ENCODE results near the gene MTMR12.

The MTMR12 gene

DNA sequence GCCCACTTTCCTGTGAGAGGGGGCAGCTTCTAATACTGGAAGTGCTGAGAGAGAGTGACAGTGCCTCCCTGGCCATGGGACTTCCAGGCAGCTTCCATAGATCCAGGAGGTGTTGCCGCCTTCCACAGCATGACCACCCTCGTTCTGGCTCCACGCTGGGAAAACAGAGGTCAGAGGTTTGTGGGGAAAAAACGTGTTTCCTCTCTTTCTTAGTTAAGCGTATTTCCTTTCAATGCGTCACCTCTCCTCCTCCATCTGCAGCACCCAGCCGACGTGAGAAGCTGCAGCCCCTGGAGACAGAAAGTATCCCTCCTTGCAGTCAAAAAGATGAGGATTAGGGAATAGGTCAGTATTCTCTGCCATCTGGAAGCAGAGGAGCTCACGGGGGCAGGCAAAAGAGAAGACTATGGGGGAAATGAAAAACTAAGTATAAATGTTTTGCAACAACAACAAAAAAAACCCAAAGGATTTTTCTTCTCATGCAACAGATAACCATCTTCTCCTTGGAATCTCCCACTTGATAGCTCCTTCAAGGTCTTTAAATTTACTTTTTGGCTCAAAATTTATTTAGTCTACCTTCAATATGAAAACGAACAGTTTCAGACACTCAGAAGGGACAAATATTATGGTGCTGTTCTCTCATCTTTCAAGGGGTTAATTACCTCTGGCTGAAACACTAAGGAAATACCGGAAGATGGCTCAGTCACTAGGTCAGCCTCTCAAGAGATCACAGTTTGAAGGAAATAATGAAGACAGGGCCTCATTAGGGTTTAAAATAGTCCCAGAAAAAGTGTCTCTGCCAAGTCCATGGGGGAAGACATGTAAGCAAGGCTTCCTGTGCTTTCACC, 38.0 kb downstream of the MTMR12 start:
- DNase-seq: no peak

DNA sequence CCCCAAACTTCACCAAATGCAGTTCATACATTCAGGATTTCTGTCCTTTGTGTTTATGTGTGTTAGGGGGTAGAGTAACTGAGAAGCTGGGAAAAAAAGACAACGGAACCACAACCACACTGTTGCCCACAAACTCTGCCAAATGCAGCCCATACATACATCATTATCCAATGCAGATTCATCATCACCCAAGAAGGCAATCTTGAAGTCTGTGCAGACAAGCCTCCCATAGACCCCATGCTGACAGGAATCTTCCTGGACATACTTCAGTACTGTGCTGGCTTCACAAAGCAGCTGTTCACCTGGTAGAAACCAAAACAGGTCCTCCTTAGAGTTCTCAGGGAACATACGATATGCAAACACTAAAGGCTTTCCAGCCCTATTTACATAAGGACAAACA, 38.9 kb downstream of the MTMR12 start:
- no peak for DNase-seq

DNA sequence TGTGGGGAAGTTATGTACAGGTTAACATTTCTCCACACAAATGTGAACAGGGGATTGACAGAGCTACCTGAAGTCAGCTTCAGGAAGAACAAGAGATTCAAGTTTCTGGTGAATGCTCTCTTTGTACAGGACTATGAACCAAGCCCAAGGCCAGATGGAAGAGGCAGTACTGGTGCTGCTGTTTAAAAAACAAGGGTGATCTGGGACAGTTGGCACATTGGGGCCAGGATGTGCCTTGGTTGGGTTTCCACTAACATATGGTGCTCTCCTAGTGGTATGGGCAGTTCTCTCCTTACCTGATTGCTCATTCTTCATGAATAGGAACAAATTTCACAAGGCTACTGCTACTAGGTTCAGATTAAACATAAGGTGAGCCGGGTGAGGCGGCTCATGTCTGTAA, 40.0 kb downstream of the MTMR12 start:
- DNase-seq: no peak

DNA sequence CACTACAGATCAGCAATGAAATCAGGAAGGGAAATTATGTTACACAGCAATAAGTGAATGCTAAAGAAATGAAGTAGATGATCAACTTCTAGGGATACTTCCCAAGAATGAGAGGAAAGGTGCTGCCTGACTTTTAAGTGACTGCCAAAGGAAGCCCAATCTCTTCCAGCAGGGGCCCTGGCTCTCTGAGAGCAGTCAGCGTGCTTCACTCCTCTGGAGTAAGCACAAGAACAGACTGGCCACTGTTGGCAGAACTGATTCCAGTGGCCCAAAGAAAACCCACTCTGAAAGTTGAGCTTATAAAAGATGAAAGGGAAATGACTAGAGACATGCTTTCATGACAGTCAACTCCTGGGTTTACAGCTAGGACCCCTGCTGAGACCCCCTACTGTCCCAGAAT, 41.8 kb downstream of the MTMR12 start:
- no peak for DNase-seq

DNA sequence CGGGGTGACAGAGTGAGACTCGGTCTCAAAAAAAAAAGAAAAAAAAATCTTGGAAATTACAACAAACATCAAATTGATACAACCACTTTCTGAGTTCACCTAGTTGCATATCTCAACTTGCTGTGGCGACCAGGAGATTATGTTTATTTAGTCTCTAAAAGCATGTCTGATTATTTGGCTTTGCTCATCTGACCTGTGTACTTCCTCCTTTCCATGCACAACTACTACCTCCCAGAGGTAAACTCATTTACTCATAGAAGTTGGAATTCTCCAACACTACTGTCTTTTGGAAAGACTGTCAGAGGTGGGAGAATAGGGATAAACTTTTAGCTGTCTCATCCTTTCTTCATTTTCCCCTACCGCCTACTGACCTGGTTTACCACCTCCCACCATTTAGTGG, 42.6 kb downstream of the MTMR12 start:
- DNase-seq: no peak

DNA sequence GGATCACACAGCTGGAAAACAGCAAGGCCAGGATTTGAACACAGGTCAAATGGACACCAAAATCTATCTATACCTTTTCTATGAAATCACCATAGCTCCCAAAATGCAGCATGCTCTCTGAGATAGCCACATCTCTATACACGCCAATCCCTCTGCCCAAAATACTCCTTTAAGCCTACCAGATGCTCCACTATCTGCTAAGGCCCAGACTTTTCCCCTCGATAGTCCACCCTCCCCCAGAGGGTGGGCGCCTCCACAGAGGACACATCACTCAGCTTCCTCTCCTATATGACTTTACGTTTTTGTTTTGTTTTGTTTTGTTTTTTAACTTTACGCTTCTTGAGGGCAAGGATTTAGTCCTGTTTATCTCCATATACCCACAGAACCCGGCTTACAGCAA, 46.8 kb downstream of the MTMR12 start:
- no peak for DNase-seq

DNA sequence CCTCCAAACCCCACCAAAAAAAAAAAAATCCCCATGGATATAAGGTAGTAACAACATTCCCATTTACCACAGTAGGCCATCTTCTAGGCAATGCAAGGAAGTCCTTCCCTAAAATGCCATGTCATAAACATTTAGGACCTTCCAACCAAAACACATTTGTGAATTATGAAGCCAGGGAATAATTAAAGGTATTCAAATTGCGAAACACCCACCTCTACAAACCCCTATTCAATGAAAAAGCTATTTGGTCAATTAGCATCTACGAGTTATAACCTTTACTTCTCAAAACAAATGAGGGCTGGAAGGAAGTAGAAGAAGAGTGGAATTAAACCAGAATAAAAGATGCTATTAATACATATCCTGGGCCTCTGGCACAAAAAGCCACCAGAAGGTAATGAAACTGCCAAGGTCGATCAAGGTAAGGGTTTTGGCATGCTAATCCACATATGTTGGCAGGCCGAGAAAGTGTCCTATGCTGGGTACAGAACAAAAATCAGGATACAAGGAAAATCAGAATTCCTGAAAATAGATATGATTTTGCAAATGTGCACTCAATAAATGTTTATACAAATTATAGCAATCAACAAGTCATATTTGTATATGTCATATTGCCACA, 47.7 kb downstream of the MTMR12 start:
- DNase-seq: no peak

DNA sequence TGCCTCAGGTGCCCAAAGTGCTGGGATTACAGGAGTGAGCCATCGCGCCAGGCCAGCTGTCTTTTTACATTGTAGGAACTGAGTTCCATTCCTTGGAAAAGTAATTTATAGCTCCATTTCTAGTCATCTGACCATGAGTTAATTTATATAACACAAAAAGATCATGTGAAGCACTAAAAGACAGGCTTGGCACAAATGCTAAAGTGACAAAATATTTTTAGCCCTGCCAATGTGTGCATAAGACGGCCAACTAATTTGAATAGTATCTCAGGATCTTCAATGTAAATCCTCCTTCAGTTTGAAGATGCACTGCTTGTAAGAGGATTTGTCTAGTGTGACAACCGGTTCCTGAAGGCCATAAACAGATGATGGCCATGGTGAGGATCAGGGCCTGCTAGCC, 49.1 kb downstream of the MTMR12 start:
- no peak for DNase-seq

DNA sequence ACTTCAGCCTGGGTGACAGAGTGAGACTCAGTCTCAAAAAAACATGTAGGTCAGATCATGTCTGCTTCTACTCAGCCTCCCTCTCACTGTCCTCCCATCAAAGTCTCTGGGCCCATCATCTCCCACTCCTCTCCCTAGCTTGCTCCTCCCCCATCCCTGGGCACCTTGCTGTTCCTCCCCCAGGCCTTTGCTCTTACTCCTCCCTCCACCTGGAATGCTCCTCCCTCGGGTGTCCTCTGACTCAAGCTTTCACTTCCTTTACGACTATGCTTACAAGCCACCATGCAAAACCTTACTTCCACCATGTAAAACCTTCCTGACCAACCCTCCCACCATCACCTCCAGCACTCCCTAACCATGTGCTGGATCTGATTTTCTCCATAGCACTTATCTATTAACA, 51.5 kb downstream of the MTMR12 start:
- no peak for DNase-seq

DNA sequence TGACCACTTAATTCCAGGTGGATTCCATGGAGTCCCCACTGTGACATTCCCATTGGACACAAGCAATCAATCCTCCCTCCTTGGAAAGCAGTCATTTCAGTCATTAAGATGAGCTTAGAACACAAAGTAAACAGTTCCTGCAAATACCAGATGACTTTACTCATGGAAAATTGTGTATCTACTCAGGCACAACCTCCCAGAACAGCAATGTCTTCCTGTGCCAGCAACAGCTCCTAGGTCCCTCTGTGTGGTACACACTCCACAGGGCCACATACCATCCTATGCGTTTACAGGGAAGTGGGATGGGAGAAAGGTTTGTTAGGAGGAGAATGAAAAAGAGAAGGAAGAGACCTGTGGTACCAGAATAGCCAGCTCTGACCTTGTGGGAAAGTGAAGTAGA, 53.7 kb downstream of the MTMR12 start:
- no peak for DNase-seq

DNA sequence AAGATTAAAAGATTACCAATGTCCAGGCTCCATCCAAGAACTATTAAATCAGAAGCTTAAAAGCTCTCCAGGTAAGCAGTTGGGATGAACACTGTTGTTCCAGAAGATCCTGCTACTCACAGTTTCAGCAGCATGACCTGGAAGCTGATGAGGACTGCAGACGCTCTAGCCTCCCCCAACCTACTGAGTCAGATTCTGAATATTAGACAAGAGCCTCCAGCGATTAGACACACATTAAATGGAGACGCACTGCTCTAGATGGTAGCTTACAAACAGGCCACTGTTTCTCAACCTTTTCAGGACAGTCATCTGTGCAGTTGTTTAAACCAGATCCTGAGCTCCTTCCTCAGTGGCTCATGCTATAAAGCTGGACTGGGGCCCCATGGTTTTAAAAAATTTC, 54.3 kb downstream of the MTMR12 start:
- DNase-seq: no peak

DNA sequence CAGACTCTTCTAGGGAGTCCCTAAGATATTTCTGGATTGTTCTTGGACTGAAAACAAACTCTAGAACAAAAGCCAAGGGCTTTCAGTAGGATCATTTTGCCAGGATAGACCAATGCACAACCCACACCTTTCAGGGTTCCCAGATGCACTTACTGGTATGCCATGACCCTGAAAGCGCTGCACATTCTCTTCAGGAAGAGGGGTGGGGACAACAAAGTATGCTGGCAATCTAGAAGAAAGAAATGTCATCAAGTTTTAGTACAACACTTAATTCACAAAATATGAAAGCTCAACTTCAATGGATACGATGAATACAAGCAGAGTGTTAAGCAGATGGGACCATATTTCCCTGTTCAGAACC, 57.2 kb downstream of the MTMR12 start:
- DNase-seq: no peak

DNA sequence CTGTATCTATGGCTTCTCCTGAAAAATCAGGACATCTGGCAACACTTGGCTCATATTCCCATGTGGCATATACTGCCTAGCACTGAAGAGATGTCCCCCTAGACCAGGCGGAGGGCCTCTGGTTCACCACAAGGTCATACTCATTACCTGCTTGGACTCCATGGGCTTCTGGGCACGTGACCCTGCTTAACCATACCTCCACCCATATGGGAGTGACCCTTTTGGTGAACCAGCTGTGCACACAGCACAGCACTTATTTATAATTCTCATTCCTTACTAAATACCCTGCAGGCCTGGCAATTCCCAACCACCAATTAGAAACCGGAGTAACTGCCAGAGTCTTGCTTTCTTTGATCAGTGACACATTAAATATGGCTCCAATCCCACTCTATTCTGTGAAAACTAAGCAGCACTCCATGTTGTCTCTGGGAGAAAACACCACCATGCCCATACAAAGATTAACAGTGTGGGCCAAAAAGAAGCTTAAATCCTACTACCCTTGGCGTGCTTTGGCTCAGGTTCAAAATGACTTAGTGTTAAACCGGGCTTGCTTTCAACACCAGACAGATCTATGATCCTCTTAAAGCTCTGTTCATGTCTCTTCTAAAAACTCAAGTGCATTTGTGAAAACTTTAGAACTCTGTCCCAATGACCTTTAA, 57.7 kb downstream of the MTMR12 start:
- DNase-seq: no peak

DNA sequence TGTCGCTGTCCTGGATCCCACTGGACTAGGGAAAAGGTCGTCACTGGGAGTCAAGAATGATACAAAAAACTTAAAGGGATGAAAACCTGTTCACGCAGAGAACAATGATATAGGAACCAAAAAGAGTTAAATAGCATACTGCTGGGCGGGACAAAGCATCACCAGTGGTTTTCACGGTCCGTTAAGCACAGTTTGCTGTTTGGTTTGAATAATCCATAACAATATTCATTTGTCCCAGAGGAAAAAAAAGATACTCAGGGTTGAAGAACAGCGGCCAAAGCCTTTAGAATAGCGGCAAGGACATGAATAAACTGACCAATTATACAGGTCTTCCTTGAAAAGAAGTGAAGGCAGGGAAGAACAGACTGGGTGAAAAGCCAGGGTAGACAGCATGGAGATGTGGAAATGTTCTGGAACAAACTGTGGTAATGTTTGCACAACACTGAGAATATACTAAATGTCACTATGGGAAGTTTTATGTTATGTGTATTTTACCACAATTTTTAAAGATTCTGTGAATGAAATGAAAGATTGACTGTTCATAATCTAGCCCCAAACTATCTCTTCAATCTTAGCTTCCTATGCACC, 60.8 kb downstream of the MTMR12 start:
- DNase-seq: peak; percentile 29

DNA sequence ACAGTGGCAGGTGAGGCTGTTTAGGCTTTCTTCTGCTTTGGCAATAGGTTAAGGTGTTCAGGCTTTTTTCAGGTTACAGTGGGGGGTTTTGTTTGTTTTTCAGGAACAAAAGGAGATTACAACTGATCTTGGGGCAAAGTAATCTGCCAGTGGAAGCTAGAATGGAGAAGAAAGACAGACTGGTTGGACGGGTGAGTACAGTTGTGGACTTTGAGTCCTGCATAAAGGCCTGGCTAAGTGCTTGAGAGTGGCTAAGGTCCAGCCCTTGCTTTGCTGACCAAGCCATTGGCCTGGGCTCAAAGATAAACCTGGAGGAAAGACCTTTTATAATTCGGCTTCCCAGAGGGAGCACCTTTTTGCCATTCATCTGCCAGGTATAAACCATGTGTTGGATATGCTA, 63.1 kb downstream of the MTMR12 start:
- DNase-seq: no peak

DNA sequence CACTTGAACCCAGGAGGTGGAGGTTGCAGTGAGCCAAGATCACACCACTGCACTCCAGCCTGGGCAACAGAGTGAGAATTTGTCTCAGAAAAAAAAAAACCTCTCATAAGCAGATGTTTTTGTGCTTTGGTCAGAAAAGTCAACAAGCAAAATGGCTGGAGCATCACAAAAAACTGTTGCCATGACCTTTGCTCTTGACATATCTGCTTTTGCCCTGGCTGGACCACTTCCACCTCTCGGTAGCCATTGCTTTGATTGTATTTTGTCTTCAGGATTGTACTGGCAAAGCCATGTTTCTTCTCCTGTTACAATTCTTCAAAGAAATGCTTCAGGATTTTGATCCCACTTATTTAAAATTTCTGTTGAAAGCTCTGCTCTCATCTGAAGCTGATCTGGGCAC, 67.0 kb downstream of the MTMR12 start:
- no peak for DNase-seq

DNA sequence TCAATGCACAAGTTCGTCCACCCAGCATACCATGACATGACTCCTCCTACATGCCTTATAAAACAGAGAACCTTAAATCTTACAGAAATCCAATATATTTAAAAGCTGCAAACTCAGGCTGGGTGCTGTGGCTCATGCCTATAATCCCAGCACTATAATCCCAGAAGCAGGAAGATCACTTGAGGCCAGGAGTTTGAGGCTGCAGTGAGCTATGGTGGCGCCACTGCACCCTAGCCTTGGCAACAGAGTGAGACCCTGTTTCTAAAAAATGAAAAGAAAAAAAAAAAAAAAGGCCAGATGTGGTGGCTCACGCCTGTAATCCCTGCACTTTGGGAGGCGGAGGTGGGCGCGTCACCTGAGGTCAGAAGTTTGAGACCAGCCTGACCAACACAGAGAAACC, 68.7 kb downstream of the MTMR12 start:
- no peak for DNase-seq

DNA sequence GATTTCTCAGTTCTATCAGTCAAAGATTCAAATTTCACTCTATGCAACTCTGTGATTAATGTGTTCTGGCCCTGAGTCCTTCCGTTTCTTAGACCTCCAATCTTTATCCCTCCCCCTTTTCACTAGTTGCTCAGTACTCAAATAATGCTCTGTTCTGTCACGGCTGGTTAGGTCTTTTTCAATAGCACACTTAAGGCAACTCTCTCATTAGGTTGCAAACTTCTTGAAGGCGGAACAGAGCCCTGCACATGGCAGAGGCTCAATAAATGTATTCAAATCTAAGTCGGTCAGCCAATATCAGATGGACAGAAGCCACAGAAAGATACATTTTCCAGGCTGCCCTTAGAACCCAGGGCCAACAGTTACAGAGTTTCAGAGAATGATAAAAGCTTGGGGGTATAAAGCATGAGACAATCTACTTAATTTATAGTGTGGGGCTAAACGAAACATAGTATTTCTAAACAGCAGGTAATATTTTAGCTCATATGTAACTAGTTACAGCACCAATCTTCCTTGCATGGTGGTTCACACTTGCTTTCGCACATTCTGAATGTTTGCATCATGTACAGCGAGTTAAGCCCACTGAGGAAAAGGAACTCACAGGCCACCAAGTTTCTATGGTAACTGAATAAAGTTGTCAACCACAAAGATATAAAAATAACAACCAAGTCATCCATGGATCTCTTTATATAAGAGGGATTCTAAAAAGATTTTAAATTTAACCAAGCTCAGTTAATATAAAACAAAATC, 71.5 kb downstream of the MTMR12 start:
- no peak for DNase-seq

DNA sequence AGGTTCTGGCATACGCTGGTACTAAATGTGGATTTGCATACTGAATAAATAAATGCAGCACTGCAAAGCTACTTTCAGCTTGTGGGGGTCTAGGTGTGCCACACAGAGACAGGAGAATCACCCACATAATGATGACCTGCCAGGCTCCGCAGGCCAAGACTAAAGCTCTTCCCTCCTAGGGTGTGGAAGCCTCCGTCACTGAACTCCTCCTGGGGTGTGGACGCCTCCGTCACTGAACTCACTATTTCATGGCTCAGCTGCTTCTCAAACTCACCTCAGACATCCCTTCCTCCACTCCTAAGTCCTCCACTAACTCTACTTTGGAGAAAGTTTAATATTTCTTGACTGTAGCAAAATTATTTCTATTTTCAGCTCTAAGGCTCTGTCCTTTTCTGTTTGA, 73.4 kb downstream of the MTMR12 start:
- DNase-seq: no peak

DNA sequence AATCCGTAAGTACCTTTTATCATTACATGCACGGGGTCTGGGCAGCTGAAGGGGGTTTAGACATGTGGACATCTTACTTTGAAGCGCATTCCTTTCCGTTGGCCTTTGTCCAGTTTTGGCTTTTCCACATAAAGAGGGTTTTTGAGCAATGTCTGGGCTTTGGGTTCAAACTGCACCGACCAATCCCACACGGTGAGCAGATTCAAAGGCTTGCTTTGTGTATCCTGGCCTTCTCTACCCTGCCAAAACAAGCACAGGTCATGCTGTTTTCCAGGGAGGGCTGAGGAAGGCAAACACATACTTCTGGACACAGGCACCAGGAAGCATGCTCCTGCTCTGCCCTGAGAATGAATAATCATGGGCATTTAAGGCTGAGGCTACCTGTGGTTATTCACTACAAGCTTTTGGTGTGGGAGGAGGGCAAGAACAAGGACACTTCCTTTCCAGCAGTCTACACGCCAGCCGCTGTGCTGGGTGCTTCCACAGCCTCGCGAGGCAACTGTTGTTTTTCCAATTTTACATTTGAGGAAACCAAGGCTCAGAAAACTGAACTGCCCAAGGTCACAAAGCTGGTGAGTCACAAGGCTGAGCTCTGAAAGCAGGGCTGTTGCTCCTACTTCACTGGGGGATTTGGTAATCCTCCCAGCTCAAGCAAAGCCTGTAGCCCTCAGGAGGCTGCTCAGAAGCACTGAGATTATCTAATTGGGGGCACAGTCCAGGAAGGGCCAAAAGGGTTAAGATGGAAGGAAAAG, 78.9 kb downstream of the MTMR12 start:
- DNase-seq: no peak

DNA sequence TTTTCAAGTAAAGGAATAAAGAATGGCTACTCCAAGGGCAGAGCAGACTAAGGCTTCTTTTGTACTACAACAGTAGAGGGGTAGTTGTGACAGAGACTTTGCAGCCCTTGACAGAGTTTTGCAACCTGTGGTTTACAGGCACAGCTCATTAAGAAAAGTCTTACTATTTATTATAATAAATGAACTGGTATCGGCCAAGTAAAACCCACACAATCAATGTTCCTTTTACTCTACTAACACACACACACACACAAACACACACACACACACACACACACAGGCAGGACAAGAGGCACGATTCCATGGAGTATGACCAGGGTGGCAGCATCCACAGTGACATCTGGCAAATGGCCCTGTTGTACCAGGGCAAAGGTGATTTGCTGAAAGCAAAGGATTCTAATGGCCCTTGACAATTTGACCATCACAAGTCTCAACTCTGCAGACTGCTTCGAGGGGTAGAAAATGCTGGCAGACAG, 79.5 kb downstream of the MTMR12 start:
- DNase-seq: no peak

Data from NCI-H187 (cell line).